HepG2 (cell line): ENCODE results near the gene CPM.

Source experiments
- HCFC1 ChIP-seq: fragments of 150-350 bp; IDR thresholded peaks from 2 replicates; pipeline ENCODE4 v1.6.1; 2014; ENCODE audit warnings: low read depth, low read length
- JUN ChIP-seq: sonication (generic); formaldehyde crosslinking; IDR thresholded peaks from 2 replicates; pipeline ENCODE4 v1.4.0; 2020; ENCODE audit warnings: mild to moderate bottlenecking, missing genetic modification reagents
- MAX ChIP-seq: IDR thresholded peaks from 2 replicates; pipeline ENCODE4 v1.6.1; 2012; ENCODE audit warnings: inconsistent platforms
- POLR2A ChIP-seq, 2 experiments: IDR thresholded peaks; 2 replicates each; pipeline ENCODE4 v1.6.1; 2011; ENCODE audit warnings: low read depth in 2 of 2, low read length in 2 of 2, mild to moderate bottlenecking in 1 of 2, moderate library complexity in 1 of 2; ENCODE audit not compliant: insufficient read depth in 1 of 2
- ZFP82 ChIP-seq: sonication (generic); formaldehyde crosslinking; IDR thresholded peaks from 2 replicates; pipeline ENCODE4 v1.5.1; 2020; ENCODE audit warnings: mild to moderate bottlenecking, missing genetic modification reagents, borderline replicate concordance

GRCh38 chr12:68975811-68976210 is 42.8 kb upstream of the CPM start:
- TF ChIP-seq HCFC1: no peak
- no peak for TF ChIP-seq ZFP82 (CRISPR knock-in tag)
- TF ChIP-seq MAX: no peak
- TF ChIP-seq POLR2A (IDR thresholded peaks at IDR 0.05; ENCODE audit: insufficient read depth in 1 of 2, low read depth in 2 of 2, low read length in 2 of 2): no peak
- TF ChIP-seq JUN: no peak
